Measurements from ENCODE around the gene SCPEP1. TPM values are rescaled to one million over a fixed set of nuclear protein-coding genes. Genes with fewer than 3 reads are reported as not detected.

Gene SCPEP1
- total and polyA plus RNA-seq, 2 donors from 2014 or later = 64.0 to 130 TPM

DNA sequence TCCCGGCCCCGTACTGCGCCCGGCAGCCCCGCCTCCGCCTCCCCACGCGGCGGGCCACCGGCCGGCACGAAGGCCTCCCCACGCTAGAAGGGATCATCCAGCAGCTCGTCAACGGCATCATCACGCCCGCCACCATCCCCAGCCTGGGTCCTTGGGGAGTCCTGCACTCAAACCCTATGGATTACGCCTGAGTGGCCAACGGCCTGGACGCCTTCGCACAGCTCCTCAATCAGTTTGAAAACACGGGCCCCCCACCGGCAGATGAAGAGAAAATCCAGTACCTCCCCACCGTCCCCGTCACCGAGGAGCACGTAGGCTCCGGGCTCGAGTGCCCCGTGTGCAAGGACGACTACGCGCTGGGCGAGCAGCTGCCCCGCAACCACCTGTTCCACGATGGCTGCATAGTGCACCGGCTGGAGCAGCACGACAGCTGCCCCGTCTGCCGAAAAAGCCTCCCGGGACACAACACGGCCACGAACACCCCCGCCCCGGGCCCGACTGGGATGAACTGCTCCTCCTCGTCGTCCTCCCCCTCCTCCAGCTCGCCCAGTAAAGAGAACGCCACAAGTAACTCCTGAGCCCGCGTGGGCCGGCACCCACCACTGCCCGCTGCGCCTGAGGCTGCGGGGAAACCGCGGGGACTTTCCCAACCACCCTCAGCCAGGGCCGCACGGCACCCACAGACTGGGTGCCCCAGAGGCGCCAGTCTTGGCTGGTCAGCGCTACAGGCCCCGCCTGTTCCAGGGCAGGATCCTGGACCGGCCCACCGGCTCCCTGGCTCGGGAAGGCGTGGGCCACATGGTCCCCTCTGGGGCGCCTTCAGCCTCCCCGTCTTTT, 68.2 kb downstream of the SCPEP1 start:
- Histone ChIP-seq H3K9ac (ENCODE audit: low read length in 3 of 3) (peak overlapping the region in 1 of 3 donors; percentile 40), H3K4me1 (ENCODE audit: control insufficient read depth in 2 of 3, insufficient read depth in 2 of 3, low read depth in 1 of 3, low read length in 3 of 3) (peaks cover 0 to 9% (median 0%) of the 10 kb centered on the region in 3 donors), H3K27me3 (ENCODE audit: control insufficient read depth, insufficient read depth, low read length) (peaks cover 6% of the 10 kb centered on the region), H3K9me3 (ENCODE audit: control insufficient read depth in 2 of 3, insufficient read depth in 1 of 3, low read length in 3 of 3) (no peaks in the 10 kb centered on the region), H3K36me3 (ENCODE audit: control insufficient read depth in 2 of 3, insufficient read depth in 3 of 3, low read length in 3 of 3) (no peaks in the 10 kb centered on the region), H3K4me3 (ENCODE audit: low read length in 3 of 3) (peak overlapping the region; percentile 2 to 59 (median 46)), H3K27ac (ENCODE audit: low read depth in 2 of 2, low read length in 2 of 2) (no peak overlapping the region)
- intact Hi-C loops (cut with DNase I) = no loop called here
- FAIRE-seq = no peak
- TF ChIP-seq, protein P1, sequence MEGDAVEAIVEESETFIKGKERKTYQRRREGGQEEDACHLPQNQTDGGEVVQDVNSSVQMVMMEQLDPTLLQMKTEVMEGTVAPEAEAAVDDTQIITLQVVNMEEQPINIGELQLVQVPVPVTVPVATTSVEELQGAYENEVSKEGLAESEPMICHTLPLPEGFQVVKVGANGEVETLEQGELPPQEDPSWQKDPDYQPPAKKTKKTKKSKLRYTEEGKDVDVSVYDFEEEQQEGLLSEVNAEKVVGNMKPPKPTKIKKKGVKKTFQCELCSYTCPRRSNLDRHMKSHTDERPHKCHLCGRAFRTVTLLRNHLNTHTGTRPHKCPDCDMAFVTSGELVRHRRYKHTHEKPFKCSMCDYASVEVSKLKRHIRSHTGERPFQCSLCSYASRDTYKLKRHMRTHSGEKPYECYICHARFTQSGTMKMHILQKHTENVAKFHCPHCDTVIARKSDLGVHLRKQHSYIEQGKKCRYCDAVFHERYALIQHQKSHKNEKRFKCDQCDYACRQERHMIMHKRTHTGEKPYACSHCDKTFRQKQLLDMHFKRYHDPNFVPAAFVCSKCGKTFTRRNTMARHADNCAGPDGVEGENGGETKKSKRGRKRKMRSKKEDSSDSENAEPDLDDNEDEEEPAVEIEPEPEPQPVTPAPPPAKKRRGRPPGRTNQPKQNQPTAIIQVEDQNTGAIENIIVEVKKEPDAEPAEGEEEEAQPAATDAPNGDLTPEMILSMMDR (IDR thresholded peaks at IDR 0.05; ENCODE audit: borderline replicate concordance, extremely low read depth, insufficient read depth) = no peak
- peak; percentile 41 to 79 (median 48) for DNase-seq

DNA sequence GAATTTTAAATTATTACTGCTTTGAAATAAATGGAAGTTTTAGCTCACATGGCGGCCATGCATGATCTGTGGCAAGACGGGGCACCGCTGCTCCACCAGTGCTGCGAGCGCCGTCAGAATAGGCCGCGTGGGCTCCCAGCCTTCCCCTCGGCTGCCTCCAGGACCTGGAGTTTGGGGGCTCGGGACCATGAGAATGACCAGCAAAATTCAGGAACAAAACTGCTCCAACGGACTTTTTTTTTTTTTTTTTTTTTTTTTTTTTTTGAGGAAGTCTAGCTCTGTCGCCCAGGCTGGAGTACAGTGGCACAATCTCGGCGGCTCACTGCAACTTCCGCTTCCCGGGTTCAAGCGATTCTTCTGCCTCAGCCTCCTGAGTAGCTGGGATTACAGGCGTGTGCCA, 68.8 kb downstream of the SCPEP1 start:
- H3K4me1 ChIP-seq (ENCODE audit: control insufficient read depth in 2 of 3, insufficient read depth in 2 of 3, low read depth in 1 of 3, low read length in 3 of 3) = peaks cover 0 to 9% (median 0%) of the 10 kb centered on the region in 3 donors
- H3K9ac ChIP-seq (ENCODE audit: low read length in 3 of 3) = no peak overlapping the region
- no peak overlapping the region for H3K4me3 ChIP-seq (ENCODE audit: low read length in 3 of 3)
- no peak for FAIRE-seq
- DNase-seq = no peak
- intact Hi-C loops (cut with DNase I) = no loop called here
- no peaks in the 10 kb centered on the region for H3K36me3 ChIP-seq (ENCODE audit: control insufficient read depth in 2 of 3, insufficient read depth in 3 of 3, low read length in 3 of 3)
- no peaks in the 10 kb centered on the region for H3K9me3 ChIP-seq (ENCODE audit: control insufficient read depth in 2 of 3, insufficient read depth in 1 of 3, low read length in 3 of 3)
- H3K27ac ChIP-seq (ENCODE audit: low read depth in 2 of 2, low read length in 2 of 2) = no peak overlapping the region
- TF ChIP-seq, protein P1 (IDR thresholded peaks at IDR 0.05; ENCODE audit: borderline replicate concordance, extremely low read depth, insufficient read depth) = no peak
- peaks cover 6% of the 10 kb centered on the region for H3K27me3 ChIP-seq (ENCODE audit: control insufficient read depth, insufficient read depth, low read length)

DNA sequence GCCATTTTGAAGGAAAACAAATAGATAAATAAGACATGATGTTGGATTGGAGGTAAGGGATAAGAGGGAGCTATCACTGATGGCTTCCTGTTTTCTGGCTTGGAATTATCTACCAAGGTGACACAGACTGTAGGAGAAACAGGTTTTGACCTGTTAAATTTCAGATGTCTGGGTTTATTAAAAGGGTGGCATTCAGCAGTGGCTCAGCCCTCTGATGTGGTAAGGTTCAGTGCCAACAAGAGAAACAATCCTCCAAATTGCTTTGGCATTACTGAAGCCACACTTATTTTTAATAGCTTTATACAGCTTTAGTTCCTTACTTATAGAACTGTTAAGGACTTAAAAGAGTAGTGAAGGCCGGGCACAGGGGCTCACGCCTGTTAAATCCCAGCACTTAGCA, 70.2 kb downstream of the SCPEP1 start:
- Histone ChIP-seq H3K4me1 (ENCODE audit: control insufficient read depth in 2 of 3, insufficient read depth in 2 of 3, low read depth in 1 of 3, low read length in 3 of 3) (peaks cover 0 to 9% (median 0%) of the 10 kb centered on the region in 3 donors), H3K27me3 (ENCODE audit: control insufficient read depth, insufficient read depth, low read length) (peaks cover 6% of the 10 kb centered on the region), H3K36me3 (ENCODE audit: control insufficient read depth in 2 of 3, insufficient read depth in 3 of 3, low read length in 3 of 3) (no peaks in the 10 kb centered on the region), H3K9me3 (ENCODE audit: control insufficient read depth in 2 of 3, insufficient read depth in 1 of 3, low read length in 3 of 3) (no peaks in the 10 kb centered on the region), H3K27ac (ENCODE audit: low read depth in 2 of 2, low read length in 2 of 2) (no peak overlapping the region), H3K9ac (ENCODE audit: low read length in 3 of 3) (no peak overlapping the region), H3K4me3 (ENCODE audit: low read length in 3 of 3) (no peak overlapping the region)
- FAIRE-seq (no peak), DNase-seq (no peak)
- TF ChIP-seq, protein P1 (IDR thresholded peaks at IDR 0.05; ENCODE audit: borderline replicate concordance, extremely low read depth, insufficient read depth) = no peak
- intact Hi-C loops (cut with DNase I) = no loop called here
